ENCODE data around the gene PYHIN1. TPM values are rescaled to one million over a fixed set of nuclear protein-coding genes. Genes with fewer than 3 reads are reported as not detected.

The PYHIN1 gene
- 1 to 10 TPM in 2 of 4 donors, under 1 TPM in 1, not detected in 1; 0.61 to 2.3 (median 1.7) TPM for total RNA-seq

DNA sequence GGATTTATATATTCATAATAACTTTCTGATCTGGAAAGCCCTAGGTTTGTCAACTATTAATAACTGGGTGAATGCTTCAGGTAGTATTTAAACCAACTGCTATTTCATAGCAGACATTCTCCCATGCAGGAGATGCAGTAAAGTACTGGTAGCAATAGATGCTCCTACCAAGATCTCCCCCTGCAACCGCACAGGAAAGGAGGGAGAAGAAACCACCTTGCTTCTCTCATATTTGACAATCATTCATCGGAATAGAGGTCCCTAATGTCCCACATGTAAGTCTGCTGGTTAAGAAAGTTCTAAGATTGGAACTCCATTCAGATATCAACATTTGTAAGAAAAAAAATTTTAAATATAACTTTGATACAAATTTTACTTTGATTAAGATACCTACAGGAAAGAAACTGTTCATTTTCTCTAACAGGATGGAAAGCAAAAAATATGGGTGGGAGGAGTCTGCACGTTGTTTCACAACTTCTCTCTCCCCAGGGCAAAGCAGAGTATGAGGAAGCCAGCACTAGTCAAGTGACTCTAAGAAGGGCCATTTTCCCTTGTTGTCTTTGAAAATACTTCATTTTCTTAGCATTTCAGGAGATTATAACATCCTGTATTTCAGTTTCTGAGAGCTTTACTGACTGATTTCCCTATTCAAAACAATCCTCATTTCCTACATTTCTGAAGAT, at the start of gene PYHIN1:
TSS of gene PYHIN1 (plus strand) at position 498 of the 683 bp plus-strand sequence. CDS start 5,359 bp downstream, outside the sequence.
- TF ChIP-seq POLR2A (IDR thresholded peaks at IDR 0.05) = peak in 1 of 4 donors; percentile 55
- TF ChIP-seq, protein P1, sequence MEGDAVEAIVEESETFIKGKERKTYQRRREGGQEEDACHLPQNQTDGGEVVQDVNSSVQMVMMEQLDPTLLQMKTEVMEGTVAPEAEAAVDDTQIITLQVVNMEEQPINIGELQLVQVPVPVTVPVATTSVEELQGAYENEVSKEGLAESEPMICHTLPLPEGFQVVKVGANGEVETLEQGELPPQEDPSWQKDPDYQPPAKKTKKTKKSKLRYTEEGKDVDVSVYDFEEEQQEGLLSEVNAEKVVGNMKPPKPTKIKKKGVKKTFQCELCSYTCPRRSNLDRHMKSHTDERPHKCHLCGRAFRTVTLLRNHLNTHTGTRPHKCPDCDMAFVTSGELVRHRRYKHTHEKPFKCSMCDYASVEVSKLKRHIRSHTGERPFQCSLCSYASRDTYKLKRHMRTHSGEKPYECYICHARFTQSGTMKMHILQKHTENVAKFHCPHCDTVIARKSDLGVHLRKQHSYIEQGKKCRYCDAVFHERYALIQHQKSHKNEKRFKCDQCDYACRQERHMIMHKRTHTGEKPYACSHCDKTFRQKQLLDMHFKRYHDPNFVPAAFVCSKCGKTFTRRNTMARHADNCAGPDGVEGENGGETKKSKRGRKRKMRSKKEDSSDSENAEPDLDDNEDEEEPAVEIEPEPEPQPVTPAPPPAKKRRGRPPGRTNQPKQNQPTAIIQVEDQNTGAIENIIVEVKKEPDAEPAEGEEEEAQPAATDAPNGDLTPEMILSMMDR (IDR thresholded peaks at IDR 0.05) = no peak
- peak within 1 kb of the TSS in 1 of 4 donors; percentile 40 for H3K27ac ChIP-seq
- no peaks in the 10 kb centered on the region for H3K9me3 ChIP-seq
- WGBS, 2 donors = 39 to 51% methylated on average over 3 of the region's 3 CpGs
- no peaks in the 10 kb centered on the region for H3K36me3 ChIP-seq
- no peaks in the 10 kb centered on the region for H3K4me1 ChIP-seq
- DNase-seq = no peak
- no peaks in the 10 kb centered on the region for H3K27me3 ChIP-seq
- intact Hi-C loops (cut with DNase I) = no loop called here
- peak within 1 kb of the TSS in 2 of 4 donors; percentile 25 to 37 for H3K4me3 ChIP-seq

- no peaks in the 10 kb centered on the region for H3K4me1 ChIP-seq
- TF ChIP-seq, protein P1 (IDR thresholded peaks at IDR 0.05) = no peak
- no peak for TF ChIP-seq POLR2A (IDR thresholded peaks at IDR 0.05)
- DNase-seq = no peak
- H3K36me3 ChIP-seq = no peaks in the 10 kb centered on the region
- intact Hi-C loops (cut with DNase I) = no loop called here
- no peak overlapping the region for H3K27ac ChIP-seq
- H3K4me3 ChIP-seq = no peak overlapping the region
- no peaks in the 10 kb centered on the region for H3K9me3 ChIP-seq
- H3K27me3 ChIP-seq = no peaks in the 10 kb centered on the region
These were observed 37.7 kb upstream of the PYHIN1 start for GRCh38 chr1:158893654-158894053.

- H3K4me3 ChIP-seq = no peak overlapping the region
- intact Hi-C loops (cut with DNase I) = no loop called here
- no peaks in the 10 kb centered on the region for H3K36me3 ChIP-seq
- H3K4me1 ChIP-seq = no peaks in the 10 kb centered on the region
- no peaks in the 10 kb centered on the region for H3K27me3 ChIP-seq
- no peak for DNase-seq
- TF ChIP-seq, protein P1 (IDR thresholded peaks at IDR 0.05) = no peak
- no peak for TF ChIP-seq POLR2A (IDR thresholded peaks at IDR 0.05)
- no peak overlapping the region for H3K27ac ChIP-seq
- H3K9me3 ChIP-seq = no peaks in the 10 kb centered on the region
- 40 to 50% methylated on average over 2 of the region's 2 CpGs for WGBS, 2 donors
These were observed 32.6 kb upstream of the PYHIN1 start for GRCh38 chr1:158898722-158899121.

DNA sequence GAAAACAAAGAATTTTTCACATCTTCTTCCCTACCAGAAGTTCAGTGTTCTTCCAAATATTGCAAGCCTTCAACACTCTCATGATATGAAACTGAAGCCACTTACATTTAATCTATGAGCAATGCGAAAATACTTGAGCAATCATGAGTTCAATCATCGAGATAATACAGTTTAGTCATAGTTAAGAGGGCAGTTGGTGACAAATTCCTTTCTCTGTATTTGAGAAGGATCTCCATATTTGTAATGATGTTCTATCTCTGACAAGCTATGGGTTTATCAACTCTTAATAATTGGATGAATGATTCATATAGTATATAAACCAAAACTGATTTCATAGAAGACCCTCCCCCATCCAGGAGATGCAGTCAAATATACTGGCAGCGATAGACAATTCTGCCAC, 29.7 kb upstream of the PYHIN1 start:
- TF ChIP-seq POLR2A (IDR thresholded peaks at IDR 0.05) = no peak
- TF ChIP-seq, protein P1 (IDR thresholded peaks at IDR 0.05) = no peak
- Histone ChIP-seq H3K27ac (no peak overlapping the region), H3K4me1 (no peaks in the 10 kb centered on the region), H3K4me3 (no peak overlapping the region), H3K9me3 (no peaks in the 10 kb centered on the region), H3K36me3 (no peaks in the 10 kb centered on the region), H3K27me3 (no peaks in the 10 kb centered on the region)
- 73 to 75% methylated on average over 3 of the region's 3 CpGs for WGBS, 2 donors
- intact Hi-C loops (cut with DNase I) = no loop called here
- DNase-seq = no peak

DNA sequence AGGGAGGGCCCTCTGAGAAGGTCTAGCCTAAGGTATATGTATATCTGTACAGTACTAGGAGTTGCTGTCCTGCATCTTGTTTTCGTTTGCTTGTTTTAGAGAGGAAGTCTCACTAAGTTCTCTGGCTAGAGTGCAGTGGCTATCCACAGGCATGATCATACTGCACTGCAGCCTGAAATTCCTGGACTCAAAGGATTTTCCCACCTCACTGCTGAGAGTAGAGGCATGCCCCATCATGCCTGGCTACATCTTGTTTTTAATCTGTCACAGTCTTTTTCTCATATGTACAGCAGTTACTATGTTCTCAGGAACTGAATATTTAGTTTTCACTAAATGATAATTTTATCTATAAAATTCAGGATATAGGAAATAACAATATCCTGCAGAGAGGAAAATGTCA, 15.3 kb upstream of the PYHIN1 start:
- Histone ChIP-seq H3K9me3 (peaks cover 0 to 20% (median 7%) of the 10 kb centered on the region in 3 donors), H3K4me3 (no peak overlapping the region), H3K27ac (no peak overlapping the region), H3K4me1 (no peaks in the 10 kb centered on the region), H3K27me3 (no peaks in the 10 kb centered on the region), H3K36me3 (no peaks in the 10 kb centered on the region)
- TF ChIP-seq, protein P1 (IDR thresholded peaks at IDR 0.05) = no peak
- TF ChIP-seq POLR2A (IDR thresholded peaks at IDR 0.05) = no peak
- intact Hi-C loops (cut with DNase I) = no loop called here
- WGBS, 2 donors = 67% methylated on average over 1 of the region's 1 CpG; no CpG with 5 or more reads in 1 of the 2 donors
- no peak for DNase-seq
